Measurements from ENCODE around the gene GNRH2.
"Not testable (repeated sequence)": the region's sequence is repeated elsewhere in the genome, so short reads cannot be mapped to it uniquely, and the experiment has no call there.

Gene GNRH2

GRCh38 chr20:3043322-3043721, at the start of gene GNRH2:
Gene GNRH2 (plus strand): TSS chr20:3043622. CDS start chr20:3044415, 793 bp downstream.
- no peak for DNase-seq

GRCh38 chr20:2995796-2996195, 47.6 kb upstream of the GNRH2 start:
- no peak for DNase-seq

- DNase-seq: no peak
These were observed 44.7 kb upstream of the GNRH2 start for GRCh38 chr20:2998728-2999127.

GRCh38 chr20:3000852-3001523, 42.4 kb upstream of the GNRH2 start:
- DNase-seq: no peak

- no peak for DNase-seq
These were observed 40.0 kb upstream of the GNRH2 start for GRCh38 chr20:3003416-3003815.

GRCh38 chr20:3010985-3011723, 32.3 kb upstream of the GNRH2 start:
- DNase-seq: no peak

- peak; percentile 3 for DNase-seq
These were observed 31.7 kb upstream of the GNRH2 start for GRCh38 chr20:3011752-3012151.

GRCh38 chr20:3013771-3014170, 29.7 kb upstream of the GNRH2 start:
- DNase-seq: no peak

- no peak for DNase-seq
These were observed 29.2 kb upstream of the GNRH2 start for GRCh38 chr20:3014179-3014578.

- DNase-seq: peak; percentile 34
These were observed 28.8 kb upstream of the GNRH2 start for GRCh38 chr20:3014662-3015061.

- DNase-seq: not testable (repeated sequence)
These were observed 28.1 kb upstream of the GNRH2 start for GRCh38 chr20:3015302-3015701.

- no peak for DNase-seq
These were observed 22.1 kb upstream of the GNRH2 start for GRCh38 chr20:3021327-3021726.

GRCh38 chr20:3021777-3022176, 21.6 kb upstream of the GNRH2 start:
- DNase-seq: no peak

GRCh38 chr20:3022559-3023490, 20.6 kb upstream of the GNRH2 start:
- DNase-seq: not testable (repeated sequence)

- no peak for DNase-seq
These were observed 15.4 kb upstream of the GNRH2 start for GRCh38 chr20:3027987-3028386.

GRCh38 chr20:3031524-3032147, 11.8 kb upstream of the GNRH2 start:
- no peak for DNase-seq

- DNase-seq: no peak
These were observed 10.8 kb upstream of the GNRH2 start for GRCh38 chr20:3032624-3033023.

GRCh38 chr20:3037654-3038053, 5.8 kb upstream of the GNRH2 start:
- no peak for DNase-seq

- DNase-seq: no peak
These were observed 5.0 kb upstream of the GNRH2 start for GRCh38 chr20:3038454-3038853.

GRCh38 chr20:3039426-3039825, 4.0 kb upstream of the GNRH2 start:
- DNase-seq: no peak

- no peak for DNase-seq
These were observed 3.3 kb upstream of the GNRH2 start for GRCh38 chr20:3040086-3040485.

- DNase-seq: no peak
These were observed 1.5 kb upstream of the GNRH2 start for GRCh38 chr20:3041854-3042409.

GRCh38 chr20:3042625-3043024, 797 bp upstream of the GNRH2 start:
- no peak for DNase-seq
